HepG2 (cell line): ENCODE data around the gene GPS1. TPM values are rescaled to one million over a fixed set of nuclear protein-coding genes. Genes with fewer than 3 reads are reported as not detected.

Source experiments
- ATAC-seq: fragments of 200-7000 bp; cut with Tn5 transposase; 3 replicates; pipeline ENCODE4 v1.9.1; 2020; ENCODE audit warnings: mild to moderate bottlenecking, moderate library complexity
- BruUV-seq: library from RNA; stranded (reverse); fragments of 400-500 nt; replicated peaks from 2 replicates; lab custom pipeline; 2021; lab: Mats Ljungman, UMichigan
- CTCF ChIA-PET: fragments of 300-600 bp; formaldehyde crosslinking; extraction: SDS; loops from one replicate; lab custom pipeline; 2021; ENCODE audit warnings: low total read pairs, inconsistent platforms, low intra/inter-chr PET ratio; lab: Yijun Ruan, JAX
- POLR2A ChIA-PET: fragments of 350-600 bp; sonication (Branson Sonifier 250); formaldehyde crosslinking; loops from one replicate; lab custom pipeline; 2020; ENCODE audit warnings: antibody characterized with exemption, inconsistent platforms; lab: Yijun Ruan, JAX
- DNase-seq: peaks from one replicate; pipeline ENCODE4 v3.0.0-alpha.2; 2015; ENCODE audit warnings: low spot score
- FAIRE-seq: peaks from 3 replicates; lab custom pipeline; 2011; peaks lifted over from hg19 to GRCh38; lab: Jason Lieb, UNC
- H2AFZ ChIP-seq: one replicate; pipeline ENCODE4 v1.6.1; 2011; ENCODE audit warnings: low read length, inconsistent platforms
- H3K27ac ChIP-seq: fragments of 300-600 bp; 3 replicates; pipeline ENCODE4 v1.8.0; 2011; ENCODE audit warnings: mixed run types, mild to moderate bottlenecking, mixed read lengths, low read length, inconsistent platforms; ENCODE audit not compliant: insufficient read depth; ENCODE audit errors: extremely low read length
- H3K27me3 ChIP-seq, 2 experiments: fragments of 200-600 bp in 1 of 2; 2 replicates in 1 of 2; 3 replicates in 1 of 2; pipeline versions ENCODE4 v1.6.0 to v1.8.0; 2011; ENCODE audit warnings: low read length in 2 of 2, mild to moderate bottlenecking in 2 of 2, moderate library complexity in 2 of 2, inconsistent platforms in 1 of 2; ENCODE audit not compliant: insufficient read depth in 2 of 2, control insufficient read depth in 1 of 2
- H3K36me3 ChIP-seq, 2 experiments: fragments of 200-600 bp in 1 of 2; replicated peaks in 1 of 2; 2 replicates in 1 of 2; 3 replicates in 1 of 2; pipeline versions ENCODE4 v1.5.1 to v1.8.0; 2011; ENCODE audit warnings: low read length in 2 of 2, inconsistent platforms in 1 of 2; ENCODE audit not compliant: insufficient read depth in 2 of 2, control insufficient read depth in 1 of 2
- H3K4me1 ChIP-seq: 2 replicates; pipeline ENCODE4 v1.5.1; 2012; ENCODE audit warnings: low read length, inconsistent platforms; ENCODE audit not compliant: insufficient read depth
- H3K4me2 ChIP-seq: 2 replicates; pipeline ENCODE4 v1.6.0; 2011; ENCODE audit warnings: low read depth, low read length, inconsistent platforms
- H3K4me3 ChIP-seq, 3 experiments: fragments of 200-600 bp in 1 of 3; sonication (generic), shearing (Covaris generic) in 1 of 3; replicated peaks in 1 of 3; 2 replicates each; pipeline ENCODE4 v1.5.1; 2011 to 2016; ENCODE audit warnings: low read length in 3 of 3, inconsistent platforms in 2 of 3, low read depth in 2 of 3, mild to moderate bottlenecking in 2 of 3, control low read depth in 1 of 3, mixed read lengths in 1 of 3; ENCODE audit not compliant: insufficient read depth in 1 of 3
- H3K79me2 ChIP-seq: one replicate; pipeline ENCODE4 v1.6.1; 2011; ENCODE audit warnings: low read length, inconsistent platforms; ENCODE audit not compliant: insufficient read depth
- H3K9ac ChIP-seq: 2 replicates; pipeline ENCODE4 v1.6.0; 2011; ENCODE audit warnings: mild to moderate bottlenecking, low read depth, low read length, inconsistent platforms; ENCODE audit not compliant: insufficient read depth
- H3K9me3 ChIP-seq: 2 replicates; pipeline ENCODE4 v1.5.1; 2012; ENCODE audit warnings: mild to moderate bottlenecking, low read length
- H4K20me1 ChIP-seq: 2 replicates; pipeline ENCODE4 v1.6.0; 2011; ENCODE audit warnings: inconsistent platforms, mild to moderate bottlenecking, low read length, moderate library complexity; ENCODE audit not compliant: insufficient read depth
- CAMTA2 ChIP-seq: sonication (generic); formaldehyde crosslinking; IDR thresholded peaks from 2 replicates; pipeline ENCODE4 v1.4.0; 2020; ENCODE audit warnings: mild to moderate bottlenecking, missing genetic modification reagents, borderline replicate concordance
- CREB1 ChIP-seq, 2 experiments: fragments of 450-650 bp in 1 of 2; IDR thresholded peaks; 2 replicates each; pipeline ENCODE4 v1.6.1; 2016 to 2017; ENCODE audit warnings: control low read depth in 1 of 2, mild to moderate bottlenecking in 1 of 2, missing compliant biosample characterization in 1 of 2, missing genetic modification characterization in 1 of 2
- KMT2B ChIP-seq: IDR thresholded peaks from 2 replicates; pipeline ENCODE4 v1.6.1; 2016; ENCODE audit warnings: missing genetic modification reagents, missing compliant biosample characterization
- MXD4 ChIP-seq: IDR thresholded peaks from 2 replicates; pipeline ENCODE4 v1.6.1; 2016; ENCODE audit warnings: mild to moderate bottlenecking, missing biosample characterization, missing genetic modification reagents
- PCBP1 ChIP-seq: fragments of 200-400 bp; formaldehyde crosslinking; IDR thresholded peaks from 2 replicates; pipeline ENCODE4 v1.6.1; 2017; ENCODE audit warnings: mild to moderate bottlenecking, low read depth, low read length, borderline replicate concordance
- POLR2AphosphoS2 ChIP-seq: IDR thresholded peaks from 2 replicates; pipeline ENCODE4 v1.6.1; 2011; ENCODE audit warnings: low read depth, low read length, improper control_type of control experiment
- REL ChIP-seq: sonication (generic); formaldehyde crosslinking; conservative IDR thresholded peaks from 2 replicates; pipeline ENCODE4 v1.8.0; 2022; ENCODE audit warnings: mild to moderate bottlenecking, missing genetic modification reagents, moderate library complexity
- SSRP1 ChIP-seq: IDR thresholded peaks from 2 replicates; pipeline ENCODE4 v1.6.1; 2016; ENCODE audit warnings: control low read depth
- TEAD3 ChIP-seq: optimal IDR thresholded peaks from 2 replicates; pipeline ENCODE3; 2016; ENCODE audit warnings: borderline replicate concordance
- TOPORS ChIP-seq: sonication (generic); formaldehyde crosslinking; IDR thresholded peaks from 2 replicates; pipeline ENCODE4 v1.8.0; 2023; ENCODE audit warnings: mild to moderate bottlenecking, missing genetic modification reagents
- ZBTB44 ChIP-seq: sonication (generic); formaldehyde crosslinking; IDR thresholded peaks from 2 replicates; pipeline ENCODE4 v1.4.0; 2020; ENCODE audit warnings: missing genetic modification reagents
- ZKSCAN5 ChIP-seq: sonication (generic); formaldehyde crosslinking; IDR thresholded peaks from 2 replicates; pipeline ENCODE4 v1.5.1; 2020; ENCODE audit warnings: mild to moderate bottlenecking, missing genetic modification reagents
- ZNF576 ChIP-seq: sonication (generic); formaldehyde crosslinking; IDR thresholded peaks from 2 replicates; pipeline ENCODE4 v1.4.0; 2020; ENCODE audit warnings: mild to moderate bottlenecking, missing genetic modification reagents
- ZNF776 ChIP-seq: sonication (generic); formaldehyde crosslinking; IDR thresholded peaks from 2 replicates; pipeline ENCODE4 v1.4.0; 2020; ENCODE audit warnings: mild to moderate bottlenecking, missing genetic modification reagents
- WGBS: methylation state at CpG from one replicate; pipeline ENCODE4 v1.1.6; 2017; ENCODE audit warnings: low lambda C conversion rate; 5-methylcytosine and 5-hydroxymethylcytosine counted together
- in situ Hi-C: cut with HindIII; loops from 2 replicates; pipeline ENCODE4 v1.10.0; 2017; ENCODE audit warnings: low pct_unique_long_range_greater_than_20kb; ENCODE audit not compliant: extremely low pct_ligation_motif_present
- intact Hi-C: fragments of 100-400 bp; cut with micrococcal nuclease; formaldehyde crosslinking; loops from one replicate; pipeline ENCODE4 v1.10.0; 2022; ENCODE audit not compliant: unreplicated experiment
- polyA plus RNA-seq, 8 experiments: library from polyadenylated mRNA; depleted of rRNA in 3 of 8; stranded (reverse) in 7 of 8; unstranded in 1 of 8; fragments of >200 nt; fragmentation: Illumina TruSeq in 4 of 8; extraction: Trizol in 4 of 8; gene quantifications; 2 replicates each; pipeline versions ENCODE4 v1.2.1 to v1.2.3, GENCODE V29; 2011 to 2016; ENCODE audit warnings: low read depth in 4 of 8, missing spikeins in 1 of 8, mixed read lengths in 1 of 8; ENCODE audit not compliant: insufficient read depth in 1 of 8
- total RNA-seq, 5 experiments: library from RNA; depleted of rRNA; stranded (reverse); fragments of >200 nt; fragmentation: Illumina TruSeq; extraction: Trizol; gene quantifications; 2 replicates each; pipeline ENCODE4 v1.2.3, GENCODE V29; 2016; ENCODE audit warnings: low read depth in 1 of 5

The GPS1 gene
- total and polyA plus RNA-seq, 2 of the 13 experiments (the other 11 are each of a cell fraction or from before 2014, with no cell fraction given), result 124 to 128 TPM

GRCh38 chr17:82018989-82019689 is 32.6 kb upstream of the GPS1 start:
- BruUV-seq, result TSS peak; percentile 18
- intact Hi-C loops (no loop called here), in situ Hi-C loops (no loop called here)
- FAIRE-seq (no peak), DNase-seq (no peak), ATAC-seq (no peak)
- no peak overlapping the region for H3K4me2 ChIP-seq
- no peak overlapping the region for H3K4me3 ChIP-seq
- H3K27me3 ChIP-seq, result no peaks in the 10 kb centered on the region; a peak in 1 of 5 replicates
- H3K4me1 ChIP-seq, result peaks cover 82% of the 10 kb centered on the region
- no peak overlapping the region; the same call in 1 of the 2 replicates for H3K9ac ChIP-seq
- CTCF ChIA-PET, result interaction anchor here (0.6 to 6.8 kb wide), 6 partner anchors 18 to 135 kb away, joined by 3 to 181 read pairs (median 9); partner anchors contain the start of genes ASPSCR1 and NOTUM
- no peak overlapping the region for H2AFZ ChIP-seq
- peaks cover 35% of the 10 kb centered on the region for H3K79me2 ChIP-seq
- H4K20me1 ChIP-seq, result no peaks in the 10 kb centered on the region; the same call in 1 of the 2 replicates
- POLR2A ChIA-PET, result interaction anchor here (1.0 to 14.1 kb wide), 15 partner anchors 10 to 137 kb away, joined by 3 to 470 read pairs (median 10); partner anchors contain the start of genes DCXR, FASN, MAFG and NOTUM
- H3K36me3 ChIP-seq, result peaks cover 8 to 11% of the 10 kb centered on the region in 2 experiments; a peak in 3 of 5 replicates
- peak overlapping the region; percentile 68 for H3K27ac ChIP-seq
- no peaks in the 10 kb centered on the region for H3K9me3 ChIP-seq
- 95% methylated on average over 33 of the region's 33 CpGs for WGBS
- no peak for TF ChIP-seq MXD4
- TF ChIP-seq REL, result 0 out of 2 replicates have a peak, but pooled peaks have one; percentile 4
- TF ChIP-seq ZNF576 (CRISPR knock-in tag), result no peak
- no peak for TF ChIP-seq CREB1 (IDR thresholded peaks at IDR 0.05)
- no peak for TF ChIP-seq CREB1 (CRISPR knock-in tag; IDR thresholded peaks at IDR 0.05)
- TF ChIP-seq POLR2AphosphoS2, result no peak; the same call in none of the 2 replicates
- TF ChIP-seq ZNF776 (CRISPR knock-in tag), result no peak
- no peak for TF ChIP-seq ZBTB44 (CRISPR knock-in tag)
- TF ChIP-seq ZKSCAN5 (CRISPR knock-in tag), result no peak
- no peak for TF ChIP-seq TEAD3 (CRISPR knock-in tag)
- TF ChIP-seq CAMTA2 (CRISPR knock-in tag), result no peak
- peak; percentile 20; the same call in 1 of the 2 replicates for TF ChIP-seq TOPORS (CRISPR knock-in tag)
- TF ChIP-seq SSRP1, result no peak; the same call in 1 of the 2 replicates
- 0 out of 2 replicates have a peak, but pooled peaks have one; percentile 73 for TF ChIP-seq PCBP1
- TF ChIP-seq KMT2B (CRISPR knock-in tag), result no peak
